ENCODE measurements around the gene NCR3LG1. TPM values are rescaled to one million over a fixed set of nuclear protein-coding genes. Genes with fewer than 3 reads are reported as not detected.

Gene NCR3LG1
- total and polyA plus RNA-seq, 2 of the 8 experiments (the other 6 are each of a cell fraction or from before 2014, with no cell fraction given) = 0.68 to 1.9 TPM

- no peak for FAIRE-seq
- TF ChIP-seq TEAD4 (IDR thresholded peaks at IDR 0.05; ENCODE audit: low read depth, low read length) (no peak), RXRA (IDR thresholded peaks at IDR 0.05; ENCODE audit: insufficient read depth, low read depth, low read length) (no peak), POLR2AphosphoS5 (IDR thresholded peaks at IDR 0.05; ENCODE audit: low read depth, low read length) (no peak), SIRT6 (IDR thresholded peaks at IDR 0.05; ENCODE audit: low read length) (no peak), RBBP5 (IDR thresholded peaks at IDR 0.05; ENCODE audit: borderline replicate concordance, low read depth, low read length) (no peak), RAD21 (IDR thresholded peaks at IDR 0.05 in 1 of 2, conservative IDR thresholded peaks at IDR 0.05 in 1 of 2; ENCODE audit: low read depth in 2 of 2, low read length in 2 of 2) (no peak), RNF2 (IDR thresholded peaks at IDR 0.05; ENCODE audit: borderline replicate concordance, low read depth, low read length, missing control alignments, poor library complexity, severe bottlenecking) (no peak)
These were observed 59.2 kb downstream of the NCR3LG1 start for GRCh38 chr11:17410606-17411379.

More at GRCh38 chr11:17410606-17411379, 59.2 kb downstream of the NCR3LG1 start:
- Histone ChIP-seq H3K14ac (ENCODE audit: insufficient read length) (no peak overlapping the region), H3K36me3 (ENCODE audit: control insufficient read depth in 2 of 4, insufficient read depth in 4 of 4, low read length in 3 of 4) (no peaks in the 10 kb centered on the region), H3K4ac (replicated peaks; ENCODE audit: insufficient read length, low read depth, low read length) (no peak overlapping the region), H2BK5ac (ENCODE audit: low read depth, low read length) (no peak overlapping the region), H2BK12ac (ENCODE audit: low read depth, low read length) (no peak overlapping the region), H3K4me3 (ENCODE audit: extremely low read depth in 1 of 4, insufficient read depth in 2 of 4, low read depth in 3 of 4, low read length in 4 of 4) (no peak overlapping the region), H3K4me2 (ENCODE audit: insufficient read depth in 1 of 2, low read depth in 2 of 2, low read length in 2 of 2) (no peak overlapping the region), H4K8ac (ENCODE audit: extremely low read depth, insufficient read depth, low read length) (no peak overlapping the region), H2AFZ (ENCODE audit: low read length) (no peak overlapping the region), H3K23ac (ENCODE audit: insufficient read length) (no peak overlapping the region), H3K56ac (replicated peaks; ENCODE audit: insufficient read length, low read depth, low read length) (no peak overlapping the region), H3K18ac (ENCODE audit: extremely low read depth, low read length) (no peak overlapping the region), H3K27ac (ENCODE audit: low read depth, low read length) (no peak overlapping the region), H3K23me2 (ENCODE audit: low read depth, low read length) (no peaks in the 10 kb centered on the region), H3K79me1 (ENCODE audit: low read depth, low read length) (no peaks in the 10 kb centered on the region), H2BK15ac (ENCODE audit: low read length) (no peak overlapping the region), H4K20me1 (replicated peaks in 1 of 2; ENCODE audit: control insufficient read depth in 1 of 2, insufficient read depth in 2 of 2, low read length in 2 of 2) (no peaks in the 10 kb centered on the region), H2AK5ac (ENCODE audit: low read depth, low read length) (no peak overlapping the region), H3K27me3 (replicated peaks in 1 of 4; ENCODE audit: control insufficient read depth in 3 of 4, extremely low read depth in 1 of 4, insufficient read depth in 3 of 4, low read length in 3 of 4) (no peaks in the 10 kb centered on the region; a peak in 3 of 7 replicates), H2BK20ac (ENCODE audit: low read length) (0 out of 2 replicates have a peak overlapping the region, but pooled peaks have one; percentile 48), H3K9me3 (ENCODE audit: insufficient read depth in 2 of 2, low read depth in 1 of 2, low read length in 1 of 2) (no peaks in the 10 kb centered on the region), H4K91ac (replicated peaks; ENCODE audit: insufficient read length, low read length) (no peak overlapping the region), H4K5ac (ENCODE audit: insufficient read length, low read depth, low read length) (no peak overlapping the region), H3K4me1 (replicated peaks in 1 of 4; ENCODE audit: control insufficient read depth in 3 of 4, insufficient read depth in 4 of 4, low read length in 3 of 4) (peaks cover 0 to 4% (median 3%) of the 10 kb centered on the region in 4 experiments; a peak in 3 of 7 replicates), H3K9ac (replicated peaks in 1 of 4; ENCODE audit: extremely low read depth in 1 of 4, low read depth in 3 of 4, low read length in 3 of 4) (no peak overlapping the region), H3K79me2 (ENCODE audit: control insufficient read depth in 1 of 2, insufficient read depth in 2 of 2, low read length in 2 of 2) (no peaks in the 10 kb centered on the region), H2BK120ac (replicated peaks; ENCODE audit: low read depth, low read length) (no peak overlapping the region)
- 85% methylated on average over 11 of the region's 11 CpGs; no CpG with 5 or more reads in 1 of the 2 experiments for WGBS, 2 experiments (ENCODE audit: extremely low coverage in 1 of 2, insufficient coverage in 1 of 2, insufficient read length in 1 of 2, insufficient replicate concordance in 2 of 2, low coverage in 1 of 2, low lambda C conversion rate in 2 of 2, missing lambda C conversion rate in 1 of 2)
- no peak for DNase-seq (ENCODE audit: low read depth in 1 of 2, low spot score in 2 of 2)
- ChIA-PET CTCF (ENCODE audit: partially characterized antibody) (interaction anchor here (0.6 to 38.8 kb wide), 13 partner anchors 8 to 180 kb away, joined by 3 to 1414 read pairs (median 3); partner anchors contain the start of gene KCNJ11), POLR2A (ENCODE audit: partially characterized antibody) (interaction anchor here (1.2 kb wide), 1 partner anchor 9 kb away, joined by 3 read pairs; no protein-coding TSS in a partner anchor)

Data from H1 (cell line).